ENCODE data around the gene LHFPL6. TPM values are rescaled to one million over a fixed set of nuclear protein-coding genes. Genes with fewer than 3 reads are reported as not detected.
A peak's percentile ranks its signal among the peaks of the same experiment; 100 is the strongest.

The LHFPL6 gene
- total RNA-seq, 1 donor from 2014 or later, result 174 TPM

DNA sequence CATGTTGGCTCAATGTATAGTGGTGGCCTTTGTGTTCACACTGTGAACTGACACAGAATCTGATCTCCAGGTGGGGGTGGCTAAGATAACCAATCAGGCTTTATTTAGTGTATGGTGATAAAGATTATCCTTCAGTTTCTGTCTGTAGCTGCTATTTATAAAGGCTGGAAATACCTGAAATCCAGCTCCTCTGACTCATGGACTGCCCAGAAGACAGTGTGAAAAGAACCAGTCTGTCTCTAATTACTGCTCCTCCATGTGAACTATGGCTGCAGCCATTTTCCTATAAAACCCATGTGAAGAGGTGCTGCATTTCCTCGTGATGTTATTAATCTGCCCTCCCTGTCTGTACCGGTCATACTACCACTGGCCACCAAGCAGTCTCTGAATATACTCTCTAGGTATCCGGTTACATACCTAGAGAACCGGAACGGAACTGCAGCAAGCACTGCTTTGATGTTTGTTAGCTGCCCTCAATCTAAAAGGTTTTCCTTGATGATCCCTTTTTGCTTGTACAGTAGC, 238.0 kb downstream of the LHFPL6 start:
- peaks cover 10% of the 10 kb centered on the region for H3K36me3 Mint-ChIP-seq (ENCODE audit: unreplicated experiment)
- peaks cover 30% of the 10 kb centered on the region for H3K4me1 Mint-ChIP-seq (ENCODE audit: unreplicated experiment)
- no peaks in the 10 kb centered on the region for H3K9me3 Mint-ChIP-seq (ENCODE audit: unreplicated experiment)
- TF ChIP-seq, protein P1, sequence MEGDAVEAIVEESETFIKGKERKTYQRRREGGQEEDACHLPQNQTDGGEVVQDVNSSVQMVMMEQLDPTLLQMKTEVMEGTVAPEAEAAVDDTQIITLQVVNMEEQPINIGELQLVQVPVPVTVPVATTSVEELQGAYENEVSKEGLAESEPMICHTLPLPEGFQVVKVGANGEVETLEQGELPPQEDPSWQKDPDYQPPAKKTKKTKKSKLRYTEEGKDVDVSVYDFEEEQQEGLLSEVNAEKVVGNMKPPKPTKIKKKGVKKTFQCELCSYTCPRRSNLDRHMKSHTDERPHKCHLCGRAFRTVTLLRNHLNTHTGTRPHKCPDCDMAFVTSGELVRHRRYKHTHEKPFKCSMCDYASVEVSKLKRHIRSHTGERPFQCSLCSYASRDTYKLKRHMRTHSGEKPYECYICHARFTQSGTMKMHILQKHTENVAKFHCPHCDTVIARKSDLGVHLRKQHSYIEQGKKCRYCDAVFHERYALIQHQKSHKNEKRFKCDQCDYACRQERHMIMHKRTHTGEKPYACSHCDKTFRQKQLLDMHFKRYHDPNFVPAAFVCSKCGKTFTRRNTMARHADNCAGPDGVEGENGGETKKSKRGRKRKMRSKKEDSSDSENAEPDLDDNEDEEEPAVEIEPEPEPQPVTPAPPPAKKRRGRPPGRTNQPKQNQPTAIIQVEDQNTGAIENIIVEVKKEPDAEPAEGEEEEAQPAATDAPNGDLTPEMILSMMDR (IDR thresholded peaks at IDR 0.05), result no peak
- no peak for DNase-seq (ENCODE audit: extremely low spot score, unreplicated experiment)
- H3K27me3 Mint-ChIP-seq (ENCODE audit: unreplicated experiment), result no peaks in the 10 kb centered on the region
- no peak overlapping the region for H3K27ac Mint-ChIP-seq (ENCODE audit: unreplicated experiment)
- H3K4me3 Mint-ChIP-seq (ENCODE audit: unreplicated experiment), result no peak overlapping the region

DNA sequence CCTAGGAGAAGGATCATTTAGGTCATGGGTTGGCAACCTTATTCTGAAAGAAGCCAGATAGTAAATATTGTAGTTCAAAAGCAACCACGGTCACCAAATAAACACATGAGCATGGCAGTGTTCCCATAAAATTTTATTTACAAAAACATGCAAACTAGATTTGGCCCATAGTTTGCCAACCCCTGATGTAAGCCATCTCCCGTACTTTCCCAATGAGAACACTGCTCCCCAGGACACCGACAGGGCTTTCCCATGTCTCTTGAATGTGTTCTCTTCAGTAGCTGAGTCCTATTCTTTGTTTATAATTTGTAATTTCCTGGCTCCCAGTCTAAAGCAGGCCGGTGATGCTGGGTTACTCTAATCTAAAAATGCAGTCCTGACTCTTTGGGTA, 239.6 kb downstream of the LHFPL6 start:
- Mint-ChIP-seq H3K27me3 (ENCODE audit: unreplicated experiment) (no peaks in the 10 kb centered on the region), H3K4me1 (ENCODE audit: unreplicated experiment) (peaks cover 30% of the 10 kb centered on the region), H3K36me3 (ENCODE audit: unreplicated experiment) (peaks cover 13% of the 10 kb centered on the region), H3K4me3 (ENCODE audit: unreplicated experiment) (no peak overlapping the region), H3K27ac (ENCODE audit: unreplicated experiment) (no peak overlapping the region), H3K9me3 (ENCODE audit: unreplicated experiment) (peaks cover 3% of the 10 kb centered on the region)
- DNase-seq (ENCODE audit: extremely low spot score, unreplicated experiment), result no peak
- TF ChIP-seq, protein P1 (IDR thresholded peaks at IDR 0.05), result no peak

DNA sequence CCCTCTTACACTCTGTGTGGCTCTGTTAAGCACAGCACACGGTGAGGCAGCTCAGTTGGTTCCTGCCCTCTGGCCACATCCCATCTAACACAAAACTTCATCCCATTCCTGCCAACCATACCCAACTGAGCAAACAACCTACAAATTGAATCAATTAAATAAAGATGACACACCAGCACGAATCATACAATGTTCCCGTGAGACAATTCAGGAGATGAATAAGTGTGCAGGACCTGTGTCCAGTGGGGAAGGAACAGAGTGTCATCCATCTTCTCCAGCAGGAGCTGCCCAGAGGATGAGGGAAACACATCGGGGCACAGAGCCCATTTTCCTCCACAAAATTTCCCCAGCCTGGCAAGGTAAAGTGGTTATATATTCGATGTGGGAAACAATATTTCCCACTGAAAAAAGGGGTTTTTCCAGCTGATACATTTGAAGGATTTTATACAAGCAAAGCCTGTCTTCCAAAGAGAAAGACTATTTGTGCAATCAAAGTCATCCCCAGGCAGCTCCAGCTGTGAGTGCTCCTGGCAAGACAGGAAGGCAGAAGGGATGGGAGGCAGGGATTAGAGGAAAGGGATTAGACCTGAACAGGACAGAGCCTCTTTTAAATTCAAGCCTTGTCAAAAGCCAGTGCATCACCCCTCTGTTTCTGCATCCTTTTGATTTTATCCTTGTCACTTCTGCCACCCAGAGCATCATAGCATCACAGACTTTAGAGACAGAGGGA, 240.2 kb downstream of the LHFPL6 start:
- H3K36me3 Mint-ChIP-seq (ENCODE audit: unreplicated experiment), result peaks cover 15% of the 10 kb centered on the region
- H3K4me3 Mint-ChIP-seq (ENCODE audit: unreplicated experiment), result no peak overlapping the region
- TF ChIP-seq, protein P1 (IDR thresholded peaks at IDR 0.05), result no peak
- H3K27me3 Mint-ChIP-seq (ENCODE audit: unreplicated experiment), result no peaks in the 10 kb centered on the region
- H3K4me1 Mint-ChIP-seq (ENCODE audit: unreplicated experiment), result peaks cover 28% of the 10 kb centered on the region
- no peak for DNase-seq (ENCODE audit: extremely low spot score, unreplicated experiment)
- H3K9me3 Mint-ChIP-seq (ENCODE audit: unreplicated experiment), result peaks cover 8% of the 10 kb centered on the region
- no peak overlapping the region for H3K27ac Mint-ChIP-seq (ENCODE audit: unreplicated experiment)

DNA sequence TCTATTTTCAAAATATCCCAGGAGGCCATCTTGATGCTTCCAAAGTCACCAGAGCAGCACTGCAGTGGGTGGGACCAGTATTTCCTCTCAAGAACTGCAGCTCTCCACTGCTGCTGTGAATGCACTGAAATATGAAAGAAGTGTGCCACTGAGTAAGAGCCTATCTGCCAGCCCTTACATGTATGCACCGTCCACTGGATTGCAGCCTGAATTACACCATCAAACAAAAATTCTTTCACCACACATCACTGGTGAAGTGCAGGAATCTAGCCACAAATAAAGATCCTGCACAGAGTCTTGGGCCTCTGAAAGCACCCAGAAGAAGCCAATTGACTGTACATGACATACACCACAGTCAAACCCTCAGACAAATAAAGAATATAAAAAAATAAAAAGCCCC, 249.0 kb downstream of the LHFPL6 start:
- Mint-ChIP-seq H3K36me3 (ENCODE audit: unreplicated experiment) (peaks cover 17% of the 10 kb centered on the region), H3K27me3 (ENCODE audit: unreplicated experiment) (no peaks in the 10 kb centered on the region), H3K4me3 (ENCODE audit: unreplicated experiment) (no peak overlapping the region), H3K27ac (ENCODE audit: unreplicated experiment) (no peak overlapping the region), H3K9me3 (ENCODE audit: unreplicated experiment) (peaks cover 26% of the 10 kb centered on the region), H3K4me1 (ENCODE audit: unreplicated experiment) (peaks cover 28% of the 10 kb centered on the region)
- no peak for DNase-seq (ENCODE audit: extremely low spot score, unreplicated experiment)
- TF ChIP-seq, protein P1 (IDR thresholded peaks at IDR 0.05), result no peak

DNA sequence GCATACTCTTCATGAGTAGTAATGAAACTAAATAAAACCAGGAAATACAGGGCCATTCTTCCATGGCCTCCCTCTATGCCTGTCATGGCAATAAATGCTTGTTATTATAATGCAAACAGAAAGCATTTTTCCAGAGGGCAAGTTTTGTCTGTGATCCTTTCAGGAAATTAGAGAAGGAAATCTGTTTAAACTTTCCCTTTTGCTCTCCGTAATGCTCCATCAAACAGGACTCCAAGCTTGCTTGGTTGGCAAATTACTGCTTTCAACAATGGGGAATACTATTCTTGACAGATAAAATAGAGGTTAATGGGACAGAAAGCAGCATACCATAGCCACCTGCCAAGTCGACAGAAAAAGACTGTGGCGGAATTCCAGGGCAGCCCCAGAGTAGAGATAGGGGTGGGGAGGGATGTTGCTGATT, 252.5 kb downstream of the LHFPL6 start:
- Mint-ChIP-seq H3K27ac (ENCODE audit: unreplicated experiment) (peak overlapping the region; percentile 91), H3K4me1 (ENCODE audit: unreplicated experiment) (peaks cover 48% of the 10 kb centered on the region), H3K36me3 (ENCODE audit: unreplicated experiment) (peaks cover 9% of the 10 kb centered on the region), H3K27me3 (ENCODE audit: unreplicated experiment) (no peaks in the 10 kb centered on the region), H3K4me3 (ENCODE audit: unreplicated experiment) (peak overlapping the region; percentile 61), H3K9me3 (ENCODE audit: unreplicated experiment) (peaks cover 8% of the 10 kb centered on the region)
- DNase-seq (ENCODE audit: extremely low spot score, unreplicated experiment), result no peak
- TF ChIP-seq, protein P1 (IDR thresholded peaks at IDR 0.05), result no peak

All from osteocyte (in vitro differentiated cells).